ENCODE measurements around the gene RBM20.

DNA sequence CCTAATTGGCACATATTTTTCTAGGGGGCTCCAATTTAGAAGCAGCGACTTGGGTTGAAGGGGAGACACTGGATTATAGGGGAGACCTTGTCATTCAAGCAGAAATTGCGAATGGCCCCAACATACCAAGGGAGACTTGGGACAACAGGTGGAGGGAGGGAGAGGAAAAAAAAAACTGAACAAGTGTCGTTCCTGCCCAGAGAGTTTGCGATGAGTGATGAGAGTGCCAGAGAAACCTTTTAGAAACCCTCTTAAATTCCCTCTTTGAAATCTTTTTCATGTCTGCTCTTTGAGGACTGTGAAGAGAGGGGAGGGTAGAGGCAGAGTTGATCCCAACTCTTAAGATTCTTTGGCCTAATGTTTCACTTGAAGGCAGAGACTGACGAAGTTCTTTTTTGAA, 24.3 kb downstream of the RBM20 start:
- no peak for TF ChIP-seq POLR2A (IDR thresholded peaks at IDR 0.05; ENCODE audit: insufficient read depth in 1 of 2, low read depth in 2 of 2, low read length in 2 of 2)
- no peak for TF ChIP-seq JUND (CRISPR knock-in tag; IDR thresholded peaks at IDR 0.05)
- no peak for TF ChIP-seq ZSCAN9 (CRISPR knock-in tag; IDR thresholded peaks at IDR 0.05; ENCODE audit: borderline replicate concordance)
- TF ChIP-seq EP300 (IDR thresholded peaks at IDR 0.05; ENCODE audit: low read depth in 2 of 2, low read length in 2 of 2): no peak
- TF ChIP-seq EP300 (CRISPR knock-in tag; IDR thresholded peaks at IDR 0.05; ENCODE audit: borderline replicate concordance): no peak
- TF ChIP-seq, protein P1, sequence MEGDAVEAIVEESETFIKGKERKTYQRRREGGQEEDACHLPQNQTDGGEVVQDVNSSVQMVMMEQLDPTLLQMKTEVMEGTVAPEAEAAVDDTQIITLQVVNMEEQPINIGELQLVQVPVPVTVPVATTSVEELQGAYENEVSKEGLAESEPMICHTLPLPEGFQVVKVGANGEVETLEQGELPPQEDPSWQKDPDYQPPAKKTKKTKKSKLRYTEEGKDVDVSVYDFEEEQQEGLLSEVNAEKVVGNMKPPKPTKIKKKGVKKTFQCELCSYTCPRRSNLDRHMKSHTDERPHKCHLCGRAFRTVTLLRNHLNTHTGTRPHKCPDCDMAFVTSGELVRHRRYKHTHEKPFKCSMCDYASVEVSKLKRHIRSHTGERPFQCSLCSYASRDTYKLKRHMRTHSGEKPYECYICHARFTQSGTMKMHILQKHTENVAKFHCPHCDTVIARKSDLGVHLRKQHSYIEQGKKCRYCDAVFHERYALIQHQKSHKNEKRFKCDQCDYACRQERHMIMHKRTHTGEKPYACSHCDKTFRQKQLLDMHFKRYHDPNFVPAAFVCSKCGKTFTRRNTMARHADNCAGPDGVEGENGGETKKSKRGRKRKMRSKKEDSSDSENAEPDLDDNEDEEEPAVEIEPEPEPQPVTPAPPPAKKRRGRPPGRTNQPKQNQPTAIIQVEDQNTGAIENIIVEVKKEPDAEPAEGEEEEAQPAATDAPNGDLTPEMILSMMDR (CRISPR knock-in tag; IDR thresholded peaks at IDR 0.05): no peak
- TF ChIP-seq ZNF501 (CRISPR knock-in tag; IDR thresholded peaks at IDR 0.05): no peak
- TF ChIP-seq EZH2 (conservative IDR thresholded peaks at IDR 0.05; ENCODE audit: low read depth, low read length): no peak
